GM12892 (cell line): ENCODE results near the gene POTEB2. TPM values are rescaled to one million over a fixed set of nuclear protein-coding genes. Genes with fewer than 3 reads are reported as not detected.
"Not testable (repeated sequence)": the region's sequence is repeated elsewhere in the genome, so short reads cannot be mapped to it uniquely, and the experiment has no call there.

Source experiments
- DNase-seq: peaks from one replicate; pipeline ENCODE4 v3.0.0; 2011; ENCODE audit not compliant: insufficient read length
- FAIRE-seq: peaks from 2 replicates; lab custom pipeline; 2011; peaks lifted over from hg19 to GRCh38; lab: Jason Lieb, UNC
- polyA plus RNA-seq: library from polyadenylated mRNA; unstranded; fragments of >200 nt; gene quantifications from one replicate; pipeline ENCODE4 v1.2.1, GENCODE V29; 2012; ENCODE audit warnings: missing spikeins, inconsistent platforms; ENCODE audit not compliant: missing spikeins

The POTEB2 gene
- not detected for polyA plus RNA-seq

DNA sequence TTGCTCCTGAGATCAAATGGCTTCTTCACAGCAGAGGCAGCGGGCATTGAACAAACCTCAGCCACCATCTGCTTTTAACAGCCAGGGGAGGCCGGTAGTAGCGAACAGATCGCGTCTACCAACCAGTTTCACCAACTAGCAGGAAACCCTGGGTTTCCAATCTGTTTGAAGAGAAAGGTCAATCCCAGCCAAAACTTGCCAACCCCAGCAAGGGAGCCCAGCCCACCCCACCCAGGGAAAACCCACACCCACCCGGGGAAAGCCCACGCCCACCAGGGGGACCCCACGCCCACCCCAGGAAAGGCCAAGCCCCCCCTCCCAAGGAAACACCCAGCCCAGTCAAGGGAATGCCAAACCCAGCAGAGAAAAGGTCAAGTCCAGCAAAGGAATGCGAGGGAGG lies at the start of gene POTEB2:
Gene POTEB2, minus strand, starts transcription at position 101 of the 400 bp plus-strand sequence. Its CDS starts 33 bp downstream, at position 68.
- DNase-seq, FAIRE-seq: not testable (repeated sequence)

DNA sequence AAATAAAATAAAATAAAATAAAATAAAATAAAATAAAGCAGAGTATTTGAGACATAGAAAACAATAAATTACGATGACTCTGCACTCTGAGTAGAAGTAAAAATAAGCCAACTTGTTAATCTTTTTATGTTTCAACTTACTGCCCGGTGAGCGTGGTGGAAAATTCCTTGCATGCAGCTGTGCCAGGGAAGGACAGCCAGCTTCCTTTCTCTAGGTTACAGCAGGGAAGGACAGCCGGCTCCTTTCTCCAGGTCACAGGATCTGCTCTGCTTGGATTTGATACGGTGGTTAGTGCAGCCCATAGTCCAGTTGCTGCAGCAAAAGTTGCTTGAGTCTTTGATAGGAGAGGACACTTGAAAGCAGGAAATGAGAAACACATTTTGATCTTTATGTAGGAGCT lies 13.8 kb upstream of the POTEB2 start:
- not testable (repeated sequence) for DNase-seq, FAIRE-seq

DNA sequence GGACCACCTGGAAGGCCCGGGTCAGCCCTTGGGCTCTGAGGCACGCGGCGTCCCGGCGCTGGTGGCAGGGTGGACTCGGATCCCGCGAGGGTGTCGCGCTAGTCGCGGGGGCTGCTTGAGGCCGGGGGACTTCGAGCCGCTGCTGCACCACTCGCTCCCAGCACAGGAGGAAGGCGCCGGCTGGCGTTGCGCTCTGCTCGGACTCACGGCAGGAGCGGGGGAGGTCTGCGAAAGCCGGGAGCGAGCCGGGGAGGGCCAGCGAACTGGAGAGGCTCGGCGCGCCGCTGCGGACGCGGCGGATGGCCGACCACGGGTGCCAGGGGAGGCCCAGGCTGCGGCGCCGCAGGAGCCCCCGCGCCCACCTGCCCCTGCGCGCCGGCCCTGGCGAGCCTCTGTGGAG lies 12.3 kb upstream of the POTEB2 start:
- not testable (repeated sequence) for FAIRE-seq, DNase-seq

DNA sequence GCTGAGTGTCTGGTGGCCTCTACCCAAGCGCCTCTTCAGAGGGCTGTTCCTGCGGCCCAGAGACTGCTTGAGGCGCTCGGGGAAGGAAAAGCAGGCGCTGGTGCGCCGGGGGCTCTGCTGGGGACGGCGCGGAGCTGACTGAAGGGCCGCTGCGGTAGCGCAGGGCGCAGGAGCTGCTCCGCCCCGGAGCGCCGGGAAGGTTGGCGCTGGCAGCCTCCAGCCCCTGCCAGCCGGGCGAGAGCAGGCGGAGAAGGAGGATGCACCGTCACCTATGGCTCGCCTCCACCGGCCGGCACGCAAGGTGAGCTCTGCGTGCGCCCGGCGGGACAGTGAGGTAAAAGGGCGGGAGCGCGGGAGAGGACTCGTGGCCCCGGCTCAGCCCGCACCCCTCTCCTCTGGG lies 11.7 kb upstream of the POTEB2 start:
- FAIRE-seq, DNase-seq: not testable (repeated sequence)
